GM21515 (cell line): Measurements from ENCODE around the gene IRAK1.

Experiments used
- ATAC-seq: cut with Tn5 transposase; IDR thresholded peaks from one replicate; pipeline ENCODE4 v1.9.1; 2021; ENCODE audit not compliant: unreplicated experiment

IRAK1 gene

DNA sequence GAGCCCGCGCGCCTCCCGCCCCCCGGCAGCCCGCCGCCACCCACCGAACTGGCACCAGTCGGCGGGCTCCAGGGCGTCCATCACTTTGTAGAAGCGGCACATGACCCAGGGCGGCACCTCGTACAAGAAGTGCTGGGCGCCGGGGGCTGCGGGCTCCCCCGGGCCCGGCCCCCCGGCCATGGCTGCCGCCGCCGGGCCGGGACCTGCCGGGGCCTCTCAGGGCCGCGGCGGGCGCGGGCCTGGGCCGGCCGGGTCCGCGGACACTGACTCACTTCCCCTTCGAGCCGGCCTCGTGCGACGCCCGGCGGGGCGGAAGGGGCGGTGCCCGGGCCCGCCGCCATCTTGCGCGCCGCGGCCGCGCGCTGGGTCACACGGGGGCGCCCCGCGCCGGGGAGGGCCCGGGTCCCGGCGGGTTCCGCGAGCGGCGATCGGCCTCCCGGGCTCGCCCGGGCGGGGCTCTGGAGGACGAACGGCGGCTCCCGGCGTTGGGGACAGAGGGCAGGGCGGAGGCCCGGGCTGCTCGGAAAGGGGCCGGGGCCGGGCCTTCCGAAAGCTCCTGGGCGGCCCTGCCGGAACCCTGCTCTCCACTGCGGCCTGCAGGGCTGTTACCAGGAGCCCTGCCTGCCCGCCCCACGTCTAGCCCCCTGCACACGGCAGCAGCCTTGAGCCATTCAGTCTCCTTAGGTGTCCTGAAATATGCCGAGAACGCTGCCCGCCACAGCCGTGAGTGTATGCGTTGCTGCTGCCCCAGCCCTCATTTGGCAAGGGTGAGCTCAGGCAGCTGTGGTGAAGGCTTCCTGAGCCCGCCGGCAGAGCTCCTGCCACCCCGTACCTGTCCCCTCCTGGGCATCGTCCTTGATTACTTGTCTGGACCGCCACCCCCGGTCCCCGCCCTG lies at the start of gene IRAK1:
TSS of gene IRAK1 (minus strand) at position 270 of the 896 bp plus-strand sequence. CDS start at position 180, 90 bp downstream.
- ATAC-seq = peak; percentile 58

DNA sequence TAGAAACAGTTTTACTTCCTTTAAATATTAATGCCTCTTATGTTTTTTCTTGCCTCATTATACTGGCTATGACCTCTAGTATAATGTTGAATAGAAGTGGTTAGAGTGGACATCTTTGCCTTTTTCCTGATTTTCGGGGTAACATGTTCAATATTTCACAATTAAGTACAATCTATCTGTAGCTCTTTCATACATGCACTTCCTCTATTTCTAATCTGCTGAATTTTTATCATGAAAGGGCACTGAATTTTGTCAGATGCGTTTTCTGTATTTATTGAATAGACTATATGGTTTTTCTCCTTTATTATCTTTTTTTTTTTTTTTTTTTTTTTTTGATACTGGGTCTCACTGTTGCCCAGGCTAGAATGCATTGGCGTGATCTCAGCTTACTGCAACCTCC lies 48.9 kb upstream of the IRAK1 start:
- no peak for ATAC-seq

DNA sequence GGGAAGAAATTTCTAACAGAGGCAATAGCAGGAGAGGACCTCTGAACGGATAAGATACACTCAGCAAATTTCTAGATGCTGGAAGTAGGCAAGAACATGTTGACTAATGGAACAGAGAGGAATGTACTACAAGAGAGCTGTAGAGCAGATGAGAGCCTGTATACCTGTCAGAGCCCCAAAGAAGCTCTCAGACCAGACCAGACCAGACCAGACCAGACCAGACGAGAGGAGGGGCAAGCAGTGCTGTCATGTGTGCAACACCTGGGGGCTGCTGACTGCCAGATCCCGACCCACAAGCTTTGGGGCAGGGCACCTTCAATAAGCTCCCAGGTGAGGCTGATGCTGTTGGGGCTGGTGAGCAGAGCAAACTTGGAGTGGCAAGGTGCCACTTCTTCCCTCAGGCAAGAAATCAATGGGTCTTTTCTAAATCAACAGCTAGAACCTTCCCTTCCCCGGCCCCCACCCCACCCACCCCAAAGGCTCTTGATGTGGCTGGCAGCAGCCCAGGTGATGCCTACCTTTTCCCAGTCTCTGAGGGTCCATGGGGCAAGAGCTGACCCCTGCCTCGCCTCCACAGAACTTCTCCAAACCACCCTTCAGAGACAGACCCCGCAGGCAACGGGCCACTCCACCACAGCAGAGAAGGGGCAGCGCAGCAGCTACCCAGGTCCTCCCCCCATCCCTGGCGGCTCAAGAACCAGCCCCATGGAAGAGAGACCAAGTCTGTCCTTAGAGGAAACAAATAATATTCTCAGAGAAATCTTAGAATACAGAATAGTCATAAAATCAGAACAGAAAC lies 45.1 kb upstream of the IRAK1 start:
- ATAC-seq = no peak

DNA sequence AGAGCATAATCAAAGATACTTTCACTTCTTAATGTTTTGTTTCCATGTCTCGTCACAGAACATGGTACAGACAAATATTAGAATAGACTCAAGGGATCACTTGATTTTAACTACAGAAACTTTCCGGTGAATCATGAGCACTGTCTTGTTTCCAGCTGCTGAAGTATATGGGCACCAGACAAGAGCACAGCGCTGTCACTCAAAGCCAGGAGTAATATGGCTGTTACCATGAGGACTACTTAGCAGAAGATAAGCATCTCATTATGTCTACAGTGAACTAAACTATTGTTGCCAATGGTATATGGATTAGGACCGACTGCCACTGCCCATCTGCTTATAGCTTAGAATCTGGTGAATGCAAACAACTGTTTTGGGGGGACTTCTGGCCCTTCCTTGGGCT lies 43.5 kb upstream of the IRAK1 start:
- no peak for ATAC-seq

DNA sequence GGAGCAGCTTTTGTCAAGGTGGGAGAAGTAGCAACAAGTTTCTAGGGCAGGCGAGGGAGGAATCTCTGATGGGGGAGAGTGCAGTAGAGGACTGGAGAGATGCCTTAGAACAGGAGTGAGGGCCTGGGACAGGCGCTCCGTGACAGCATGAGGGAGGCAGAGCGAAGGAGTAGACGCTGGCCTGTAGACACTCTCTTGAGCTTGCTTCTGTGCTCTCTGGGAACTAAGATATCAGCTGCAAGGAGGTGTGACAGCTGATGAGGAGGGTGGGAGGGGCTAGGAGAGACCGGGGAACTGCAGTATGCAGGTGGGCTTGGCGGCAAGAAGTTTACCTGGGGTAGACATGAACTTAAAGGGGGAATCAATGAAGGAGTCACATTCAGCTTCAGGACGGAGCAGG lies 42.1 kb upstream of the IRAK1 start:
- ATAC-seq = no peak

DNA sequence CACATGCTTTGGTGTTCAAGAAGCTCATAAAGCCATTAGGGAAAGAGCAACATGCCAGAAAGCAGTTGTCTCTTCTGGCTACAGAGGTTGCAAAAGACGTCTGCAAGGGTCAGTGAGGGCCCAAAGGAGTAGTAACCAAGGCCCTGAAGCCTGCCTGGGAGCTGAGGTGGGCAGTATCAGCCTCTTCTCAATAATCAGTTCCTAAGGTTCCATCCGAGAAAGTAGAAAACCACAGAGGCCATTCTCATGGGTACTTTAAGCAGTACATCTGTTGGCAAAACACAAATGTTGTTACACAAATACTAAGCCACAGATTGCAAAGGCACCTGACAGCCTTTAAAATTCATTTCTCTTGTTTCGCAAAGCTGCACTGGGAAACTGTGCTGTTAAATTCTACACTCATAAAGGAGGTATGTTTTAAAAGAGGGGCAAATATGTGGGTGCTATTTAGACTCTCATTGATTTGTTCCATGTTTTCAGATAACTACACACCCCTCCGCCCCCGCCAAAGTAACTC lies 40.1 kb upstream of the IRAK1 start:
- ATAC-seq = no peak

DNA sequence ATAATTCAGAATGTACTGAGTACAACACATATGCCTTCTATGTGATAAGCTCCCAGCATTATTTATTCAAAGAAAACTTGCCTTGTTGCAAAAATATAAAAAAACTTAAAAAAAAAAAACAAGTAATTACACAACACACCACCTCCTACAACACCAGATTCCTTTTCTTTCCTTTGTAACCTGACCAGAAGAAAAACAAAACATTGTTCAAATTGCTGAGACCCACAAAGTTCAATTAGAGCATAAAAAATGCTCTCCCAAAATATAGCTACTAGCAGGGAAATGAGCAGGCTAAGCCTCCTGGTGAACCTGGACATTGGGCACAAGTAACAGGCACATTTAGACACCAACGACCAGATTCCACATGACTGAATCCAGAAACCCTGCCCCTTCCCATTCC lies 39.5 kb upstream of the IRAK1 start:
- ATAC-seq = no peak

DNA sequence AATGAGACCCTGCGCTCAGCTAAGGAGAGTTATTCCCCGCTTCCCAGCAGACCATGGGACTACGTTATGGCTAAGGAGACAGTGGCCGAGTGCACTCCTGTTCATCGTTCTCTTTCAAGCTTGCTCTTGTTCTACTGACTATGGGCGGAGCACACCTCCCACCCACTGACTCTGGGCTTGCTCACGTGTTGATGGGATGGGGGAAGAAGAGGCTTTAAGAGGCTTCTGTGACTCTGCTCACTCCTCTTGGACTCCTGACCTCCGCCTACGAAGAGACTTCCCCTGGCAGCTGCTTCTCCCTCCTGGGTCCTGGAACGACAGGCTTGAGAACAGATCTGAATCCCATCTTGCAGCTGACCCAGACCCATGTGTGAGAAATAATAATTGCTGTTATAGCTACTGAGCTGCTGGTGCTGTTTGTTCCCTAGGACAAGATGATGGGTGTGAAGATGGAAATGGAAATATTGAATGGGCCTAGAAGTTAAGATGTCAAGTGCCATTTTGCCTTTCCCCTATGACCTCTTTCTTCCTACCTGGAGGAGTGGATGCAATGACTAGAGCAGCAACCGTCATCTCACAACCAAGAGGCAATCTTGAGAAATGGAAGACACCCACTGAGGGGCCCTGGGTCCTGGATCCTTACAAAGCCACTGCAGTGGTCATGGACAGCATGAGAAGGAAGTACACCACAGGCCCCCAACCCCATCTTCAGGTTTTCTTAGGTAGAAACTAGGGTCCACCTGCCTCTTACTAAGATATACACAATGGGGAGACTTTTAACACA lies 38.7 kb upstream of the IRAK1 start:
- ATAC-seq = no peak

DNA sequence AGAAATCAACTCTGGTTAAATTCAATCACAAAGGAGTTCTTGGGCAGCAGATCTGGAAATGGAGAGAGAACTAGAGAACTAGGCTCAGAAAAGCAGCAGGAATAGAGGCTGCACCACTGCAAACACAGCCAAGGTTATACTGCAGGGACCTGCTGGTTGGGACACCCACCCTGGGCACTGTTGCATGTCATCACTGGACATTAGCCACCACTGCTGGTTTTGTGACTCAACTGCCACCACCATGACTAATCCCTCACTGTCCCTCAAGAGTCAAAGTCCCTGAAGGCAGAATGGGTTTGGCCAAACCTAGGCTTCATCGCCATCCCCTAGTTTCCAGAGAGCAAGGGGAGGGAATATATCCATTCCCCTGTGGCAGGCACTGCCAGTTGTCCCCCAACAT lies 38.1 kb upstream of the IRAK1 start:
- no peak for ATAC-seq

DNA sequence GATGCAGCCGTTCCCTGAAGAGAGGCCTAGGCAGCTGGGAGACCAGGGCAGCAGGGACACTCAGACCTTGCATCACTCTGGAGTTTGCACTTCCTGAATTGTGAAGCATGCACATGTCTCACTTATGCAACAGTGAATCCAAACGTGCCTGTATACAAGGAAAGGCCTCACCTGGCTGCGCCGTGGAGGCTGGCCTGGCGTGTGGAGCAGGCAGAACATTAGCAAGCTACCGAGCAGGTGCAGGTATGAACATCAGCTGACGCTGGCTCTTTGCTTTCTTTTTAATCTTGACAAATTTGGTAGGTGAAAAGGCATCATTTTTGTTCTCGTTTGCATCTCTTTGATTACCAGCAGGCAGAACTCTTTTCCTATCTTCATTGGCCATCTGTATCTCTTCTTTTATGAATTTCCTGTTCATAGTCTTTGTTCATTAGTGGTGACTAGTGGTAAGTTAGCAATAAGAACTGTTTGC lies 37.1 kb upstream of the IRAK1 start:
- ATAC-seq = no peak

DNA sequence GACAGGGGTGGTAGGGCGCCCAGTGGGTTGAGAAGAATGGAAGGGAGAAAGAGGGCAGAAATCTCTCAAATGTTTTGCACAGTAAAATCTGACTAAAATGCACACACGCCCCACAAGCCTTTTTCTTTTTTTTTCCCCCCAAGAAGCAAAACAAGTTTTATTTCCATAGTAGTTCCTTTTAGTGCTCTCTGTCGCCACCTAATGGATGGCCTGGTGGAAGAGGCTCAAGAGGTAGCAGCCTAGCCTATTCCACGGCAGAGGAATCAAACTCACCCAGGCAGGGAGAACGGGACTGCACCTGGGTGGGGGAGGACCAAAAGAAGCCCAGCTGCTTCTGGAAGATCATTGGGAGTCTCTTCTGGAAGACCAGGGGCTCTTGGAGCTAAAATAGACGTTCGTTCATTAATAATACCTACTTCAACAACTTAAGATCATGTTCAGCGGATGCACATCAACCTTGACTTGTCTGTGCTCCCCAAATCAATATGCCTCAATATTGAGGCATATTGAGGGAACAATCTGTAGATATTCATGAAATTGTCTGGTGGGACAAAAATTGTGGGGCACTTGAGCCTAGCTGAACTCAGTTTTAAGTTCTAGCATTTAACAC lies 31.6 kb upstream of the IRAK1 start:
- ATAC-seq = no peak

DNA sequence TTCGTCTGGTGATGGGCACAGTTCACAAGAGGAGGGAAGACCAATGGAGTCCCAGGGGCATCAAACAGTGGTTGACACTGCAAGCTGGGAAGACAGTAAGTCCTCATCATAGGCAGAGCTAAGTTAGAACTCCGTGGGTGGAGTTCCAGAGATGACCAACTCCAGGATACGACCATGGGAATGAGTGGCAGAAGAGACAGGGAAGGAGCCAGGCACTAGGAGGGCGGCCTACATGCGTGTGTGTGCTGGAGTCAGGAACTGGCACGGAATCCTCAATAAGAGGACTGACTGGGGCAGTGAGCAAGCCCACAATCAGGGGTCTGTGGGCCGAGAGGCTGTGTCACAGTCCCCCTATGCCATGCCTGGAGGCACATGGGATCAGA lies 30.4 kb upstream of the IRAK1 start:
- no peak for ATAC-seq

DNA sequence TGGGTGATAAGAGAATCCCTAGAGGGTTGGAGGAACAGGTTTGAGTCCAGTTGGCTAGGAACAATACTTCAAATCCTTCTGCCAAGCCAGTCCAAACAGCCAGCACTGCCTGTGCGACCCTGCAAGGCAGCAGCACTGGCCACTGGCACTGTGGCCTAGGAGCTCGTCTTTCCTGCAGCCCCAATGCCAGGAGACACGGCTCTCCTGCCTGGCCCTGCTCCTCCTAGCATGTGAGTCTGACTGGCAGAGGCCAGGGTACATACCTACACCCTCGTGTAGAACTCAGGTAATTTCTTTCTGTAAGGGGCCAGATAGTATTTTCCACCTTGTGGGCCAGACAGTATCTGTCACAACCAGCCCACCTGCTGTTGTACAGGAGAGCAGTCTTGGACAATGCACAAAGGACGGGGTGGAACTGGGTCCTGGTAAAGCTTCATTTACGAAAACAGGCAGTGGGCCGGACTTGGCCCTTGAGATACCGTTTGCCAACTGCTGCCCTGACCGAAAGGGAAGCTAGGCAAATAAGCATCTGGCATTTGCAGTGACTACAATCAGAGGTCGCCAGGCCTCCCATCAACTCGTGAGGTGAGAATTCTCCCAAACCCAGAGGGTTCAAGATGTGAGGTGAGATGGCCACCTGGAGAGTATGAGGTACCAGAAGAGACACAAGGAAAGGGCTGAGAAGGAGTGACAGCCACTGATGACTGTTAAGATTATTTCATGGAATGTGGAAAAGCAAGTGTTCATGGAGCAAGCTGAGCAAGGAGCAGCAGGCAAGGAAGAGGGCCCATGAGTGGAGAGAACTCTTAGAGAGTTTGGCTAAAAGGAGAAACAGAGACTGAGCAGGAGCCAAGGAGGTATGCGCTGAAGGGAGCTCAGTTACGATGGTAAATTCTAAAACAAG lies 29.8 kb upstream of the IRAK1 start:
- ATAC-seq = no peak

DNA sequence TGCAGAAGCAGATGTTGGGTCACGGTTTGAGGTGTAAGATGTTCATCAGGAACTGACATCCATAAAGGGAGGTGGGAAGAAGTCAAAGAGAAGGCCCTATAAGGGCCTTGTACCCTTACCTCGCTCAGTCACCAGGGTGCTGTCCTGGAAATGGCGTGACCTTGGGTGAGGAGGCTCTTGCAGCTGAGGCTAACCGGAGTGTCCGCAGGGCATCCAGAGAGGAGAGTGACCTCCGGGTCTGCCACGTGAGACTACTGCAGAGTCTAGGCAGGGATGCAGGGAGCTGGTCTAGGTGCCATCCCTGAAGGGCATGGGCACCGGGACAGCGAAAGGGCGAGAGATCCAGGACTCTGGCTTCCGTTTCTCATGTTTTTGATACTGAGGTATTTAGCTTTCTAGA lies 28.7 kb upstream of the IRAK1 start:
- no peak for ATAC-seq

DNA sequence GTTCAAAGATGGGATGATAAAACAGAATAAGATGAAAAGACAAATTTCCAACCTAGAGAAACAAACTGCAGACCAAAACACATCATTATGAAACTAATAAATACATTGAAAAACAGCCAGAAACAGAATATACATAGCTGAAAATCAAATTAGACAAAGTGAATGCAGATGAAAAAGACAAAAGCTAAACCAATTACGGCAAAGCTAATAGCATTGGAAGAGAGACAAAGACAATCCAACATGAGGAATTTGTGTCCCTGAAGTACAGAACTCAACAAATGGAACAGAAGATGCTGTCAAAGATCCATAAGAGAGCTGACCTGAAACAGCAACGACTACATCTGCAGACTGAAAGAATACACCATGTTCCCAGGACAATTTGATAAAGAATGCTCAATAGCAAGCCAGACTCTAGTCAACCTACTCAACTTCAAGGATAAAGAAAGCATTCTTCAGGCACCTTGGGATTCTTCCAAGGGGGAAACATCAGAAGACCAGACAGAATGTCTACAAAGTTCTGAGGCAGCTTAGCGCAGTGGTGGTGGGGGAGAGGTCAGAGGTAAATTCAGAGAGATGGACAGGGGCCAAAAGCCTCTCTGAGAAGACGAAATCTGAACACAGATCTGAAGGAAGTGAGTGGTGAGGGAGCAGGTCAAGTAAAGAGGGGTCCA lies 27.4 kb upstream of the IRAK1 start:
- no peak for ATAC-seq

DNA sequence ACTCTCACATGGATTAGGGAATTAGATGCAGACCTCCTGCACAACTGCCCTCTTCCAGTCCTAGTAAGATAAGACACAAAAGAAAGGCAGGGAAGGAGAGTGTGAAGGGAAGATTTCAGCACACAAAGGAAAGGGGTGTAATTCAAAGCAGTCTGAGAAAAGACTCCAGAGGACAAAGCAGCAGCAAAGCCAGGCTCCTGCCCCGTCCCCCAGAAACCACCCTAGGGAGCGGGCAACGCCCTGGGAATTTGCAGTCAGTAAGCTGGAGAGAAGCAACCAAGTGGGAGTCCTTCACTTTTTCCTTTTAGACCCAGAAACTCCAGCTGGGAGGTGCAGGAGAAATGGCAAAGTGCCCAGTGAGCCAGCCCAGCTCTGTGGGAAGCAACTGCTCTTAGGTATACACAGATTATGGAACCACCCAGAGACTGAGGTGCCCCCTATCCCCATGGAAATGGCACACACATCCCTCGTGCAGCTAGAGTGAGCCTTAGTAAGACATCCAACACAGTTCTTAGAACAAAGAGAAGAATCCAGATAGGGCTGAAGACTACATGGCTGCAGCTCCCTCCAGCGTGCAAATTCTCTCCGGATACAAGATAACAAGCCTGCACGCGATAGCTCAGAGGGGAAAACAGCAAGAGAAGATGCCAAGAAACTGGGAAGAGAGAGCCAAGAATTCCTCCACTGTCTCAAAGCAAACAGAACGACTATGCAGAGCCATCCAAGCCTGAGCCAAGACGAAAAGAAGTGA lies 26.5 kb upstream of the IRAK1 start:
- ATAC-seq = no peak

DNA sequence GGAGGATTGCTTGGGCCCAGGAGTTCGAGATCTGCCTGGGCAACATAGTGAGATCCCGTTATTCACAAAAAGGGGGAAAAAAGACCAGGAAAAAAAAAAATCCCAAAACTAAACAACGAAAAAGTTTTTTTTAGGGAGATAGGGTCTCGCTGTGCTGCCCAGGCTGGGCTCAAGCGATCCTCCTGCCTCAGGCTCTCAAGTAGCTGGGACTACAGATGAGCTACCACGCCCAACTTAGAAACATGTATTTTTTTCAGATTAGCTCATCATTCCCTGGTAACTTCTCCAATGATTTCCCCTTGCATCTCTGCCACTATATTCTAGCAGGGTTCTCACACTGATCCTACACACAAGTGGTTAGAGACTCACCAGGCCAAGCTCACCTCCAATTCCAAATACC lies 24.4 kb upstream of the IRAK1 start:
- no peak for ATAC-seq

DNA sequence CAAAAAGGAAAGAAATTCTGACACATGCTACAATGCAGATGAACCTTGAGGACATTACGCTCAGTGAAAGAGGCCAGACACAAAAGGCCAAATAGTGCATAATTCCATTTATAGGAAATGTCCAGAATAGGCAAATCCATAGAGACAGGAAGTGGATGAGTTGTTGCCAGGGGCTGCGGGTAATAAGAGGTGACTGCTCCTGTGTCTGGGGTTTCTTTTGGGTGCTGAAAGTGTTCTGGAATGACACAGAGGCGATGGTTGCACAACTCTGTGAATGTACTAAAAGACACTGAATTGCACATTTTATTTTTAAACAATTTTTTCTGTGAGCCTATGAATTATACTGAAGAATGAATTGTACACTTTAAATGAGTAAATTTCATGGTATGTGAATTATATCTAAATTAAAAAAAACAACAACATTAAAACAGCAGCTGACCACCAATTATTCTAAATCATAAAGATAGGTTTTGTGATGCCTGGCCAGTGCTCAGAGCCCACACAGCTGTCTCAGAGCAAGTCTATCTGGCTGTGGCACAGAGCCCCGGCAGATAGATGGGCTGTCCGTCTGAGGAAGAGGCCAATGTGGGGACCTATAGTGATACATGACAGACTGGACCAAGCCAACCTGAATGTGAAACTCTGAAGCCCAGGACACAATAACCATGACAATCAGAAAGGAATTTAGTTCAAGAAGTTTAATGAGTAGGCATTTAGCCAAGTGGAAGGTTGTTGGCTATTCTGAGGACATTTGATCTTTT lies 23.5 kb upstream of the IRAK1 start:
- ATAC-seq = no peak
